ENCODE measurements around the gene KRT1. TPM values are rescaled to one million over a fixed set of nuclear protein-coding genes. Genes with fewer than 3 reads are reported as not detected.

Gene KRT1
- total and polyA plus RNA-seq, 10 donors: 0.05 to 2.4 (median 0.67) TPM; not detected in 4

GRCh38 chr12:52682938-52683574 lies 2.8 kb upstream of the KRT1 start:
- intact Hi-C loops (cut with DNase I; ENCODE audit: low total_unique reads): no loop called here
- DNase-seq: no peak
- H3K9me3 ChIP-seq: no peaks in the 10 kb centered on the region
- TF ChIP-seq POLR2A (IDR thresholded peaks at IDR 0.05): no peak
- TF ChIP-seq CTCF (IDR thresholded peaks at IDR 0.05 in 8 of 11, conservative IDR thresholded peaks at IDR 0.05 in 3 of 11): no peak
- TF ChIP-seq POLR2AphosphoS5 (IDR thresholded peaks at IDR 0.05): no peak
- H3K27me3 ChIP-seq (replicated peaks in 1 of 7): peaks cover 0 to 35% (median 0%) of the 10 kb centered on the region in 7 donors
- H3K4me1 ChIP-seq: no peaks in the 10 kb centered on the region
- H3K36me3 ChIP-seq: no peaks in the 10 kb centered on the region
- no peak overlapping the region for H3K4me3 ChIP-seq
- H3K27ac ChIP-seq: no peak overlapping the region
- 81 to 89% (median 81%) methylated on average over 4 of the region's 4 CpGs for WGBS, 5 donors

- no peaks in the 10 kb centered on the region for H3K4me1 ChIP-seq
- intact Hi-C loops (cut with DNase I; ENCODE audit: low total_unique reads): no loop called here
- no peaks in the 10 kb centered on the region for H3K36me3 ChIP-seq
- peaks cover 0 to 28% (median 0%) of the 10 kb centered on the region in 7 donors for H3K27me3 ChIP-seq (replicated peaks in 1 of 7)
- no peak for DNase-seq
- H3K4me3 ChIP-seq: no peak overlapping the region
- TF ChIP-seq CTCF (IDR thresholded peaks at IDR 0.05 in 8 of 11, conservative IDR thresholded peaks at IDR 0.05 in 3 of 11) (no peak), POLR2A (IDR thresholded peaks at IDR 0.05) (no peak), POLR2AphosphoS5 (IDR thresholded peaks at IDR 0.05) (no peak)
- H3K9me3 ChIP-seq: no peaks in the 10 kb centered on the region
- 52 to 86% (median 76%) methylated on average over 2 of the region's 2 CpGs for WGBS, 5 donors
- no peak overlapping the region for H3K27ac ChIP-seq
Measured at GRCh38 chr12:52682381-52682660, 2.1 kb upstream of the KRT1 start.

GRCh38 chr12:52681526-52682380 lies 1.5 kb upstream of the KRT1 start:
- DNase-seq: no peak
- 55 to 69% (median 62%) methylated on average over 12 of the region's 12 CpGs for WGBS, 5 donors
- H3K27me3 ChIP-seq (replicated peaks in 1 of 7): peaks cover 0 to 23% (median 0%) of the 10 kb centered on the region in 7 donors
- intact Hi-C loops (cut with DNase I; ENCODE audit: low total_unique reads): no loop called here
- H3K36me3 ChIP-seq: no peaks in the 10 kb centered on the region
- TF ChIP-seq POLR2A (IDR thresholded peaks at IDR 0.05) (no peak), POLR2AphosphoS5 (IDR thresholded peaks at IDR 0.05) (no peak), CTCF (IDR thresholded peaks at IDR 0.05 in 8 of 11, conservative IDR thresholded peaks at IDR 0.05 in 3 of 11) (no peak)
- H3K4me1 ChIP-seq: no peaks in the 10 kb centered on the region
- H3K4me3 ChIP-seq: no peak overlapping the region
- H3K27ac ChIP-seq: no peak overlapping the region
- no peaks in the 10 kb centered on the region for H3K9me3 ChIP-seq

GRCh38 chr12:52679875-52680274 lies 332 bp downstream of the KRT1 start:
- H3K27ac ChIP-seq: no peak overlapping the region
- H3K36me3 ChIP-seq: no peaks in the 10 kb centered on the region
- TF ChIP-seq CTCF (IDR thresholded peaks at IDR 0.05 in 8 of 11, conservative IDR thresholded peaks at IDR 0.05 in 3 of 11): no peak
- no peak for TF ChIP-seq POLR2A (IDR thresholded peaks at IDR 0.05)
- TF ChIP-seq POLR2AphosphoS5 (IDR thresholded peaks at IDR 0.05): no peak
- no peak for DNase-seq
- no peaks in the 10 kb centered on the region for H3K9me3 ChIP-seq
- H3K27me3 ChIP-seq (replicated peaks in 1 of 7): peaks cover 0 to 13% (median 0%) of the 10 kb centered on the region in 7 donors
- WGBS, 5 donors: 81 to 92% (median 88%) methylated on average over 5 of the region's 5 CpGs
- no peak overlapping the region for H3K4me3 ChIP-seq
- intact Hi-C loops (cut with DNase I; ENCODE audit: low total_unique reads): no loop called here
- H3K4me1 ChIP-seq: no peaks in the 10 kb centered on the region
